ENCODE data around the gene CDK13. TPM values are rescaled to one million over a fixed set of nuclear protein-coding genes. Genes with fewer than 3 reads are reported as not detected.

CDK13 gene
- total RNA-seq, 2 donors from 2014 or later, result 26.9 to 28.1 TPM

GRCh38 chr7:39987641-39988347, 37.7 kb downstream of the CDK13 start:
- intact Hi-C loops (cut with DNase I), result no loop called here
- no peak for ATAC-seq
- no peak for DNase-seq

GRCh38 chr7:40000734-40001315, 50.8 kb downstream of the CDK13 start:
- intact Hi-C loops (cut with DNase I), result no loop called here
- DNase-seq (no peak), ATAC-seq (no peak)

- intact Hi-C loops (cut with DNase I), result no loop called here
- ATAC-seq (no peak), DNase-seq (no peak)
Observed at GRCh38 chr7:40001649-40002048, 51.6 kb downstream of the CDK13 start.

GRCh38 chr7:40003597-40003996, 53.5 kb downstream of the CDK13 start:
- no peak for ATAC-seq
- intact Hi-C loops (cut with DNase I), result no loop called here
- DNase-seq, result no peak

DNA sequence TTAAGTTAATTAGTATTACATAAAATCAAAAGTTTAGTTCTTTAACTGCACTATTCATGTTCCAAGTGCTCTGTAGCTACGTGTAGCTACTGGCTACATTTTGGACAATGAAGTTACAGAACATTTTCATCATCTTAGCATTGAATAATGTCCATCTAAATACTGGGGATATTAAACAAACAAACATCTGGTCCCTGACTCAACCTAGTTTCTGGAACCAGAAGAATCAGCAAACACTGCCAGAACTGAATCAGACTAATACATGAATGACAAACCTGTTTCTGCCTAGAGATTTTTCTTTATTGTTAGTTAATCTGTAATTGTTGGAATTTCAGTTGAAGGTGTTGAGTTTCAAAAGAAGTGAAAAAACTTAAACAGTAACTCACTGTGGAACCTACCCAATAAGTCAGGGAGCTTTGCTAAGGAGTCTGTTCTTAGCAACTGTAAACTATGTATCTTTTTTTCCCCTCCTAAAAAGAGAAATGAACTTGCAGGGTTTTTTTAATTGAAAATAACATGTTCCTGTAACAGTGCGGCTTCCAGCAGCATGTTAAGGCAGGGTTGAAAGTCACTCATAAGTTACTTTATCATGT, 58.3 kb downstream of the CDK13 start:
- intact Hi-C loops (cut with DNase I), result no loop called here
- no peak for DNase-seq
- ATAC-seq, result no peak

DNA sequence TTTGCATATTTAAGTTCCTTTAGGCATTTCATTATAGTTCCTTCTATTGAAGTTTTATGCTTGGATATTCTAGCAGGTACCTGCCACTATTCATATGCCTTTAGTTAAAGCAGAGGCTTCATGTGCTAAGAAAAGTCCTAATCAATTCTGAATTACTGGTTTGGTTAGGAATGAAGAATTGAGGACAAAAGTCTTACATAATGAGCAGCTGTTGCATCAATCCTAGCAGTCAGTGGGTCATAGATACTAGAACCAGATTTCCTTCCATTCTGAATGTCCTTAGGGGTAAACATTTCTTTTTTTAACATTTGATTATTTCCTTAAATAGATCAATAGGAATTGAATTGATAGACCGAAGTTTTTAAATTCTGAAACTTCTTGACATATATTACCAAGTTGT, 59.2 kb downstream of the CDK13 start:
- DNase-seq (no peak), ATAC-seq (no peak)
- intact Hi-C loops (cut with DNase I), result no loop called here

GRCh38 chr7:40014376-40014775, 64.3 kb downstream of the CDK13 start:
- intact Hi-C loops (cut with DNase I), result no loop called here
- ATAC-seq (no peak), DNase-seq (no peak)

GRCh38 chr7:40015790-40016296, 65.8 kb downstream of the CDK13 start:
- intact Hi-C loops (cut with DNase I), result no loop called here
- no peak for DNase-seq
- peak in 1 of 2 donors; percentile 37 for ATAC-seq

DNA sequence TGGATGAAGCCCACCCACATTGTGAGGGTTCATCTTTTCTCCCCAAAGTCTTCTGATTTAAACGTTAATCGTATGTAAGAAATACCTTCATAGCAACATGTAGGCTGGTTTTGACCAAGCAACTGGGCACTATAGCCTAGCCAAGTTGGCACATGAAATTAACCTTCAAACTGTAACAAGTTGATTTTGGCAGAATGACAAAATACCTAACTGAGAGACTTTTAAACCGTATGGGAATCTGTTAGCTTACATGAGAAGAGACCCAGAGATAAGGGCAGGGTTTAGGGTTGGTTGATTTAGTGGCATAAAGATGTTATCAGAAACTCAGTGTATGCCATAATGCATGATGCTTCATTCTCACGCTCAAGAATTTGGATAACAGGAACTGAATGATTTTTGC, 69.5 kb downstream of the CDK13 start:
- intact Hi-C loops (cut with DNase I), result no loop called here
- no peak for DNase-seq
- ATAC-seq, result no peak

DNA sequence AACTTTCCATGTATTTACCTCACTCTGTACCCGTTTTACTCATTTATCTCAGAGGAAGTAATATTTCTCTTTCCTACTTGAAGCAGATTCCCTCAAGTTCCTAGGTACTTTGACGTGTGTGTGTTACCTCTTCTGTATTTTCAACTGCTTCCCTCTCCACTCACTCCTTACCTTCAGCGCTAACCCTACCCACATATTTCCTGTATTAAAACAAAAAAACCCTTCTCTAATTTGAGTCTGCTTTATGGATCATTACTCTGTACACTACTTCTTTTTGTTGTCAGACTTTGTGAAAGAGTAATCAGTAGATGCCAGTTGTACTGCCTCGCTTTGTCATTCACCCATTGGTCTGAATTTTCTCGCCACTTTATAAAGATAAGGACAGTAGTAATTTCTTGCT, 74.0 kb downstream of the CDK13 start:
- intact Hi-C loops (cut with DNase I), result no loop called here
- ATAC-seq (no peak), DNase-seq (no peak)

DNA sequence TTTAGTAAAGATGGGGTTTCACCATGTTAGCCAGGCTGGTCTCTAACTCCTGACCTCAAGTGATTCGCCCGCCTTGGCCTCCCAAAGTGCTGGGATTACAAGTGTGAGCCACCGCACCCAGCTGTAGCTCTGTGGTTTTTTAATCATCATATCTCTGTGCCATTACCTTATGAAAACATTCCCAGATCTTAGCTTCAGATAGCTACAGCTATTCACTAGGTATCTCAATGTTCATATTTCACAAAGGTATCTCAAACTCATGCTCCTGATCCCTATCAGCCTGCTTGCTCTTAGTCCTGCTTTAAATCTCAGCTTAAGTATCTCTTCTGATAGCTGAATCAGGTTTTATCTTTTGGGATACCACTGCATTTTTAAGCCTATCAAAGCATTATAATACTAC, 74.8 kb downstream of the CDK13 start:
- no peak for DNase-seq
- ATAC-seq, result no peak
- intact Hi-C loops (cut with DNase I), result no loop called here

GRCh38 chr7:40027545-40027944, 77.5 kb downstream of the CDK13 start:
- DNase-seq (no peak), ATAC-seq (no peak)
- intact Hi-C loops (cut with DNase I), result no loop called here

GRCh38 chr7:40033826-40034225, 83.8 kb downstream of the CDK13 start:
- ATAC-seq, result no peak
- intact Hi-C loops (cut with DNase I), result no loop called here
- no peak for DNase-seq

GRCh38 chr7:40041456-40041855, 91.4 kb downstream of the CDK13 start:
- intact Hi-C loops (cut with DNase I), result no loop called here
- DNase-seq (no peak), ATAC-seq (no peak)

- ATAC-seq, result no peak
Observed at GRCh38 chr7:40043164-40043563, 93.1 kb downstream of the CDK13 start.

GRCh38 chr7:40047661-40048060, 97.6 kb downstream of the CDK13 start:
- DNase-seq (no peak), ATAC-seq (no peak)
- intact Hi-C loops (cut with DNase I), result no loop called here

More at GRCh38 chr7:40043164-40043563, 93.1 kb downstream of the CDK13 start:
- intact Hi-C loops (cut with DNase I), result no loop called here
- DNase-seq, result no peak

DNA sequence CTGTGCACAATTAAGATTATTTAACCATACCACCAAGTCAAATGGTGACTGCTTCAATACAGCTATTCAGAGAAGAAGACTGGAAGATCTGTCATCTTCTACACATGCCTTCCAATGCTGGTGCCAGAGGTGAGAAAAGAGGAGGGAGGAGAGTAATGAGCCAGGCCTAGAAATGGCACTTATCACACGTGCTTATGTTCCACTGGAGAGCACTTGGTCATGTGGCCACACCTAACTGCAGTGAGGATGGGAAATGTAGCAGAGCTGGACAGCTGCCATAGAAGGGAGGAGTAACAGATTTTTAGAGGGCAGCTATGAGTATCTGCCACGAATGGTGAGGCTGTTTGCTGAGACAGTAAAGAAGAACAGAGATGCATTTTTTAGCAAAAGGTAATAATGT, 107.2 kb downstream of the CDK13 start:
- ATAC-seq (peak; percentile 52 to 86), DNase-seq (peak; percentile 46)
- intact Hi-C loops (cut with DNase I), result no loop called here

- ATAC-seq, result no peak
- intact Hi-C loops (cut with DNase I), result no loop called here
- DNase-seq, result no peak
Observed at GRCh38 chr7:40058026-40058425, 108.0 kb downstream of the CDK13 start.

DNA sequence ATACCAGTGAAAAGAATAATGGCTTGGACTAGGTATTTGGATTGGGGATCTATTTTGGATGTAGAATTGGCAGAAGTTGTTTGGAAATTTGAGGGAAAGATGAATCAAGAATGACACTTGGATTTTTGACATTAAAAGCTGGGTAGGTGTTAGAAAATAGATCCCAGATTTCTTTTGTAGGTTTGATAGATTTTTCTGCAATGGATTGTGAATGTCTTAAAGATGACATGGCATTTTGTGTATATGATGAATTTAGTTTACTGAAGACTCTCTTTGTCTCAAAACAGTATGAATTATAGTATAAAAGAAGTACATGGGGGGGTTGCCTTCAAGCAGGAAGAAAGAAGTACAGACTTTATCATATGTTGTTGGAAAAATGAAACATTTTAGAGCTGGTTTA, 108.6 kb downstream of the CDK13 start:
- no peak for DNase-seq
- ATAC-seq, result no peak
- intact Hi-C loops (cut with DNase I), result no loop called here

GRCh38 chr7:40059057-40059456, 109.0 kb downstream of the CDK13 start:
- ATAC-seq (peak; percentile 34 to 61), DNase-seq (no peak)
- intact Hi-C loops (cut with DNase I), result no loop called here

GRCh38 chr7:40072268-40072667, 122.2 kb downstream of the CDK13 start:
- intact Hi-C loops (cut with DNase I), result no loop called here
- DNase-seq (no peak), ATAC-seq (no peak)
